K562 (cell line): Measurements from ENCODE around the gene VPS26A. TPM values are rescaled to one million over a fixed set of nuclear protein-coding genes. Genes with fewer than 3 reads are reported as not detected.

Experiments used
- ARID1B ChIP-seq: fragments of 450-650 bp; IDR thresholded peaks from 2 replicates; pipeline ENCODE4 v1.6.1; 2016; ENCODE audit warnings: antibody characterized with exemption, mild to moderate bottlenecking, inconsistent platforms
- EP300 ChIP-seq: IDR thresholded peaks from 2 replicates; pipeline ENCODE4 v1.6.1; 2012; ENCODE audit warnings: low read length, improper control_type of control experiment
- GTF3C2 ChIP-seq: IDR thresholded peaks from 3 replicates; pipeline ENCODE4 v1.6.1; 2011; ENCODE audit warnings: borderline replicate concordance, mild to moderate bottlenecking, moderate library complexity; ENCODE audit not compliant: insufficient read length; ENCODE audit errors: extremely low read depth
- HDAC6 ChIP-seq: IDR thresholded peaks from 2 replicates; pipeline ENCODE4 v1.6.1; 2012; ENCODE audit warnings: low read depth, mild to moderate bottlenecking, control low read depth, inconsistent platforms, low read length, moderate library complexity
- HMG20B ChIP-seq: fragments of 250-450 bp; sonication (Bioruptor Pico); IDR thresholded peaks from 2 replicates; pipeline ENCODE4 v1.5.0; 2021; ENCODE audit warnings: mild to moderate bottlenecking
- MEF2A ChIP-seq: IDR thresholded peaks from 2 replicates; pipeline ENCODE4 v1.6.1; 2011; ENCODE audit warnings: low read depth, mild to moderate bottlenecking, low read length, moderate library complexity; ENCODE audit not compliant: control insufficient read depth
- MLX ChIP-seq, 2 experiments: fragments of 450-650 bp in 1 of 2; sonication (generic) in 1 of 2; formaldehyde crosslinking; conservative IDR thresholded peaks; 2 replicates each; pipeline versions ENCODE4 v1.4.0 to v1.8.1; 2020 to 2022; ENCODE audit warnings: mild to moderate bottlenecking in 1 of 2, missing genetic modification reagents in 1 of 2
- NCOA1 ChIP-seq: fragments of 450-650 bp; IDR thresholded peaks from 2 replicates; pipeline ENCODE4 v1.6.1; 2016; ENCODE audit warnings: low read depth
- RAD21 ChIP-seq, 2 experiments: fragments of 250-450 bp in 1 of 2; fragments of 450-650 bp in 1 of 2; sonication (Bioruptor Pico) in 1 of 2; formaldehyde crosslinking in 1 of 2; IDR thresholded peaks in 1 of 2; conservative IDR thresholded peaks in 1 of 2; 2 replicates each; pipeline versions ENCODE4 v1.4.0 to v1.8.0; 2020 to 2022; ENCODE audit warnings: mild to moderate bottlenecking in 2 of 2, moderate library complexity in 1 of 2
- SRSF1 ChIP-seq: fragments of 200-400 bp; formaldehyde crosslinking; IDR thresholded peaks from 2 replicates; pipeline ENCODE4 v1.6.1; 2017; ENCODE audit warnings: mild to moderate bottlenecking, low read depth, low read length, moderate library complexity
- SRSF9 ChIP-seq: fragments of 200-400 bp; formaldehyde crosslinking; IDR thresholded peaks from 2 replicates; pipeline ENCODE4 v1.6.1; 2017; ENCODE audit warnings: low read depth, low read length, borderline replicate concordance
- TCFL5 ChIP-seq: fragments of 250-450 bp; sonication (Bioruptor Pico); conservative IDR thresholded peaks from 2 replicates; pipeline ENCODE4 v1.6.1; 2021; ENCODE audit warnings: mild to moderate bottlenecking, moderate library complexity, matching md5 sums
- THRA ChIP-seq: fragments of 450-650 bp; IDR thresholded peaks from 2 replicates; pipeline ENCODE4 v1.6.1; 2017; ENCODE audit warnings: mild to moderate bottlenecking, moderate library complexity
- XRCC5 ChIP-seq: fragments of 200-400 bp; formaldehyde crosslinking; IDR thresholded peaks from 2 replicates; pipeline ENCODE4 v1.6.1; 2017; ENCODE audit warnings: low read depth, mild to moderate bottlenecking, low read length
- ZKSCAN3 ChIP-seq: fragments of 250-450 bp; sonication (Bioruptor Pico); IDR thresholded peaks from 2 replicates; pipeline ENCODE4 v1.4.0; 2020
- ZNF133 ChIP-seq: fragments of 250-450 bp; sonication (Bioruptor Pico); IDR thresholded peaks from 2 replicates; pipeline ENCODE4 v1.4.0; 2020; ENCODE audit warnings: mild to moderate bottlenecking
- ZNF57 ChIP-seq: fragments of 450-650 bp; formaldehyde crosslinking; IDR thresholded peaks from 2 replicates; pipeline ENCODE4 v1.4.0; 2020; ENCODE audit warnings: mild to moderate bottlenecking, moderate library complexity
- ZNF699 ChIP-seq: fragments of 250-450 bp; sonication (Bioruptor Pico); IDR thresholded peaks from 2 replicates; pipeline ENCODE4 v1.8.0; 2021; ENCODE audit warnings: mild to moderate bottlenecking, moderate library complexity; ENCODE audit not compliant: insufficient replicate concordance
- ZZZ3 ChIP-seq: fragments of 450-650 bp; IDR thresholded peaks from 2 replicates; pipeline ENCODE4 v1.6.1; 2016; ENCODE audit warnings: antibody characterized with exemption, mild to moderate bottlenecking, moderate library complexity
- polyA plus RNA-seq, 8 experiments: library from polyadenylated mRNA; depleted of rRNA in 4 of 8; stranded (reverse) in 5 of 8; unstranded in 3 of 8; fragments of >200 nt; fragmentation: Nextera tagmentation in 2 of 8; fragmentation: Illumina TruSeq in 1 of 8; extraction: Ambion mirVana in 2 of 8; extraction: Trizol in 1 of 8; gene quantifications; 2 replicates each; pipeline versions ENCODE4 v1.2.1 to v1.2.3, GENCODE V29; 2011 to 2014; ENCODE audit warnings: inconsistent platforms in 1 of 8, missing spikeins in 1 of 8
- total RNA-seq, 7 experiments: library from RNA; depleted of rRNA in 6 of 7; stranded (reverse); fragments of >200 nt in 6 of 7; fragmentation: Illumina TruSeq in 2 of 7; extraction: Trizol in 2 of 7; gene quantifications; 2 replicates each; pipeline versions ENCODE4 v1.2.1 to v1.2.3, GENCODE V29; 2011 to 2021; ENCODE audit warnings: low replicate concordance in 1 of 7
- TF ChIP-seq, protein P1 (sequence below): IDR thresholded peaks from 2 replicates; pipeline ENCODE4 v1.6.1; 2016; ENCODE audit warnings: missing genetic modification characterization, missing compliant biosample characterization
- TF ChIP-seq, protein P2 (sequence below): sonication (generic); formaldehyde crosslinking; IDR thresholded peaks from 2 replicates; pipeline ENCODE4 v1.9.0; 2022; ENCODE audit warnings: mild to moderate bottlenecking, missing genetic modification reagents

VPS26A gene
- total and polyA plus RNA-seq, 9 of the 15 experiments (the other 6 are each of a cell fraction or from before 2014, with no cell fraction given): 47.1 to 137 (median 69.3) TPM

- TF ChIP-seq MLX (CRISPR knock-in tag; conservative IDR thresholded peaks at IDR 0.05) (no peak), ZNF133 (CRISPR knock-in tag) (no peak), NCOA1 (peak; percentile 92), TCFL5 (CRISPR knock-in tag) (no peak), SRSF1 (no peak), EP300 (no peak), SRSF9 (no peak), HDAC6 (no peak), ARID1B (peak; percentile 41; the same call in 1 of the 2 replicates), ZNF57 (CRISPR knock-in tag) (no peak), MEF2A (no peak), RAD21 (CRISPR knock-in tag; conservative IDR thresholded peaks at IDR 0.05 in 1 of 2, IDR thresholded peaks at IDR 0.05 in 1 of 2) (no peak), XRCC5 (no peak), ZNF699 (no peak), ZZZ3 (no peak), THRA (no peak), HMG20B (CRISPR knock-in tag) (no peak), ZKSCAN3 (no peak), GTF3C2 (peak; percentile 73)
- TF ChIP-seq, protein P1, sequence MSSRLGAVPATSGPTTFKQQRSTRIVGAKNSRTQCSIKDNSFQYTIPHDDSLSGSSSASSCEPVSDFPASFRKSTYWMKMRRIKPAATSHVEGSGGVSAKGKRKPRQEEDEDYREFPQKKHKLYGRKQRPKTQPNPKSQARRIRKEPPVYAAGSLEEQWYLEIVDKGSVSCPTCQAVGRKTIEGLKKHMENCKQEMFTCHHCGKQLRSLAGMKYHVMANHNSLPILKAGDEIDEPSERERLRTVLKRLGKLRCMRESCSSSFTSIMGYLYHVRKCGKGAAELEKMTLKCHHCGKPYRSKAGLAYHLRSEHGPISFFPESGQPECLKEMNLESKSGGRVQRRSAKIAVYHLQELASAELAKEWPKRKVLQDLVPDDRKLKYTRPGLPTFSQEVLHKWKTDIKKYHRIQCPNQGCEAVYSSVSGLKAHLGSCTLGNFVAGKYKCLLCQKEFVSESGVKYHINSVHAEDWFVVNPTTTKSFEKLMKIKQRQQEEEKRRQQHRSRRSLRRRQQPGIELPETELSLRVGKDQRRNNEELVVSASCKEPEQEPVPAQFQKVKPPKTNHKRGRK: no peak
- TF ChIP-seq, protein P2, sequence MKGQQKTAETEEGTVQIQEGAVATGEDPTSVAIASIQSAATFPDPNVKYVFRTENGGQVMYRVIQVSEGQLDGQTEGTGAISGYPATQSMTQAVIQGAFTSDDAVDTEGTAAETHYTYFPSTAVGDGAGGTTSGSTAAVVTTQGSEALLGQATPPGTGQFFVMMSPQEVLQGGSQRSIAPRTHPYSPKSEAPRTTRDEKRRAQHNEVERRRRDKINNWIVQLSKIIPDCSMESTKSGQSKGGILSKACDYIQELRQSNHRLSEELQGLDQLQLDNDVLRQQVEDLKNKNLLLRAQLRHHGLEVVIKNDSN (CRISPR knock-in tag): no peak
These were observed 55.2 kb downstream of the VPS26A start (continued) for GRCh38 chr10:69179089-69179742.
